Glutamatergic neuron (in vitro differentiated cells): Measurements from ENCODE around the gene CCNQ. TPM values are rescaled to one million over a fixed set of nuclear protein-coding genes. Genes with fewer than 3 reads are reported as not detected.
A peak's percentile ranks its signal among the peaks of the same experiment; 100 is the strongest.
"Not testable (repeated sequence)": the region's sequence is repeated elsewhere in the genome, so short reads cannot be mapped to it uniquely, and the experiment has no call there.

Source experiments
- DNase-seq: peaks from one replicate; pipeline ENCODE4 v3.0.0; 2022
- H3K27ac Mint-ChIP-seq: one replicate; pipeline ENCODE4 v1.8.0; 2020; ENCODE audit warnings: mild to moderate bottlenecking, mixed read lengths, inconsistent platforms; ENCODE audit not compliant: unreplicated experiment
- H3K27me3 Mint-ChIP-seq: one replicate; pipeline ENCODE4 v1.8.0; 2020; ENCODE audit warnings: mild to moderate bottlenecking, moderate library complexity, mixed read lengths, inconsistent platforms; ENCODE audit not compliant: unreplicated experiment
- H3K36me3 Mint-ChIP-seq: one replicate; pipeline ENCODE4 v1.8.0; 2020; ENCODE audit warnings: mild to moderate bottlenecking, mixed read lengths, inconsistent platforms; ENCODE audit not compliant: unreplicated experiment
- H3K4me1 Mint-ChIP-seq: one replicate; pipeline ENCODE4 v1.8.0; 2020; ENCODE audit warnings: mild to moderate bottlenecking, low read depth, mixed read lengths, inconsistent platforms; ENCODE audit not compliant: unreplicated experiment
- H3K4me3 Mint-ChIP-seq: one replicate; pipeline ENCODE4 v1.8.0; 2020; ENCODE audit warnings: mild to moderate bottlenecking, mixed read lengths, inconsistent platforms; ENCODE audit not compliant: unreplicated experiment
- H3K9me3 Mint-ChIP-seq: one replicate; pipeline ENCODE4 v1.8.0; 2020; ENCODE audit warnings: mild to moderate bottlenecking, moderate library complexity, mixed read lengths, inconsistent platforms; ENCODE audit not compliant: unreplicated experiment
- CTCF ChIP-seq: fragments of 200-600 bp; sonication (generic); IDR thresholded peaks from one replicate; pipeline ENCODE4 v1.5.0; 2021; ENCODE audit not compliant: partially characterized antibody, unreplicated experiment
- total RNA-seq: library from RNA; stranded (reverse); fragmentation: NEBNext Ultra II Directional; extraction: Animal tissue kit (Norgen Biotek cat#: 25700); gene quantifications from one replicate; pipeline ENCODE4 v1.2.1, GENCODE V29; 2021; ENCODE audit not compliant: unreplicated experiment

The CCNQ gene
- total RNA-seq, 1 donor from 2014 or later, result 28.9 TPM

GRCh38 chrX:153608376-153608775 lies 9.4 kb upstream of the CCNQ start:
- peaks cover 1% of the 10 kb centered on the region for H3K9me3 Mint-ChIP-seq
- H3K4me1 Mint-ChIP-seq, result no peaks in the 10 kb centered on the region
- peaks cover 5% of the 10 kb centered on the region for H3K36me3 Mint-ChIP-seq
- H3K27me3 Mint-ChIP-seq, result peaks cover 2% of the 10 kb centered on the region
- no peak for DNase-seq
- no peak overlapping the region for H3K27ac Mint-ChIP-seq
- H3K4me3 Mint-ChIP-seq, result peak overlapping the region; percentile 44
- no peak for TF ChIP-seq CTCF

- no peak overlapping the region for H3K4me3 Mint-ChIP-seq
- no peak for TF ChIP-seq CTCF
- H3K27me3 Mint-ChIP-seq, result peaks cover 2% of the 10 kb centered on the region
Measured at GRCh38 chrX:153606503-153606902, 7.6 kb upstream of the CCNQ start.

GRCh38 chrX:153604666-153605380 lies 5.9 kb upstream of the CCNQ start:
- H3K36me3 Mint-ChIP-seq, H3K4me3 Mint-ChIP-seq, H3K9me3 Mint-ChIP-seq, H3K27me3 Mint-ChIP-seq, DNase-seq, H3K4me1 Mint-ChIP-seq, H3K27ac Mint-ChIP-seq: not testable (repeated sequence)

More at GRCh38 chrX:153606503-153606902, 7.6 kb upstream of the CCNQ start:
- no peak for DNase-seq
- no peaks in the 10 kb centered on the region for H3K4me1 Mint-ChIP-seq
- peaks cover 5% of the 10 kb centered on the region for H3K36me3 Mint-ChIP-seq
- H3K27ac Mint-ChIP-seq, result no peak overlapping the region
- peaks cover 1% of the 10 kb centered on the region for H3K9me3 Mint-ChIP-seq

GRCh38 chrX:153603131-153603656 lies 4.3 kb upstream of the CCNQ start:
- peaks cover 6% of the 10 kb centered on the region for H3K4me1 Mint-ChIP-seq
- no peak for DNase-seq
- H3K27me3 Mint-ChIP-seq, result peaks cover 6% of the 10 kb centered on the region
- no peak overlapping the region for H3K4me3 Mint-ChIP-seq
- H3K36me3 Mint-ChIP-seq, result peaks cover 5% of the 10 kb centered on the region
- H3K27ac Mint-ChIP-seq, result no peak overlapping the region
- no peak for TF ChIP-seq CTCF
- H3K9me3 Mint-ChIP-seq, result peaks cover 3% of the 10 kb centered on the region

GRCh38 chrX:153602601-153603000 lies 3.7 kb upstream of the CCNQ start:
- peaks cover 6% of the 10 kb centered on the region for H3K4me1 Mint-ChIP-seq
- peaks cover 6% of the 10 kb centered on the region for H3K27me3 Mint-ChIP-seq
- H3K36me3 Mint-ChIP-seq, result peaks cover 5% of the 10 kb centered on the region
- no peak overlapping the region for H3K27ac Mint-ChIP-seq
- no peak for DNase-seq
- H3K9me3 Mint-ChIP-seq, result peaks cover 7% of the 10 kb centered on the region
- H3K4me3 Mint-ChIP-seq, result no peak overlapping the region
- no peak for TF ChIP-seq CTCF
